ENCODE results near the gene SART3. TPM values are rescaled to one million over a fixed set of nuclear protein-coding genes. Genes with fewer than 3 reads are reported as not detected.

Gene SART3
- total and polyA plus RNA-seq, 10 of the 15 experiments (the other 5 are each of a cell fraction or from before 2014, with no cell fraction given) = 8.8 to 179 (median 54.9) TPM

DNA sequence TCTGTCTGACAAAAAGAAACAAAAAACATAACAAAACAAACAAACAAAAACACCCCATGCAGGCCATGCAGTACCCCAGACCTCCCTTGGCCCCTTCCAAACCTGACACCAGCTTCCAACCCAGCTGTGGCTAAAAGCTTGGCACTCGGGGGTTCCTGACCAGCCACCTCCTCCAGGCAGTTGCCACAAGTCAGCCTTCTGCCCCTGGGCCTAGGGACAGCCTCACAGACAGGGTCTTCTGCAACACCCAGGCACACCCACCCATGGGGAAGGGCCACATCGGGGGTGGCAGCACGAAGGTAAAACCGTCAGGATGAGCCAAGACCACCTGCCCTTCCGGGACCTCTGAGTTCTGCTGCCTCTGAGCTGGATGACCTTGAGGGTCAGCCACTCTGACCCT, 47.6 kb upstream of the SART3 start:
- RAD21 ChIA-PET (ENCODE audit: unreplicated experiment) = interaction anchor here (15.9 kb wide), 1 partner anchor 40 kb away, joined by 633 read pairs; the partner anchor contains the start of genes ISCU and SART3
- DNase-seq (ENCODE audit: low read depth, low spot score) (no peak), FAIRE-seq (no peak), ATAC-seq (no peak)
- H3K4me1 ChIP-seq (ENCODE audit: control insufficient read depth, insufficient read depth, low read length) = peaks cover 32% of the 10 kb centered on the region
- 50% methylated on average over 5 of the region's 5 CpGs for WGBS (ENCODE audit: insufficient coverage, insufficient replicate concordance, low lambda C conversion rate, missing lambda C conversion rate)
- no peak for TF ChIP-seq RELA (IDR thresholded peaks at IDR 0.05; ENCODE audit: borderline replicate concordance, partially characterized antibody)
- TF ChIP-seq BRCA1 (IDR thresholded peaks at IDR 0.05; ENCODE audit: low read depth, low read length) = no peak
- TF ChIP-seq RAD21 (IDR thresholded peaks at IDR 0.05; ENCODE audit: insufficient read depth, low read depth, low read length) = no peak
- no peak for TF ChIP-seq E2F8 (IDR thresholded peaks at IDR 0.05; ENCODE audit: low read depth, partially characterized antibody)
- TF ChIP-seq TCF12 (IDR thresholded peaks at IDR 0.05; ENCODE audit: low read depth, low read length) = no peak
- no peak for TF ChIP-seq CBX5 (IDR thresholded peaks at IDR 0.05; ENCODE audit: low read depth)
- no peak for TF ChIP-seq STAT3 (IDR thresholded peaks at IDR 0.05; ENCODE audit: low read depth, low read length)
- TF ChIP-seq RBBP5 (conservative IDR thresholded peaks at IDR 0.05) = no peak
- TF ChIP-seq, protein P1, sequence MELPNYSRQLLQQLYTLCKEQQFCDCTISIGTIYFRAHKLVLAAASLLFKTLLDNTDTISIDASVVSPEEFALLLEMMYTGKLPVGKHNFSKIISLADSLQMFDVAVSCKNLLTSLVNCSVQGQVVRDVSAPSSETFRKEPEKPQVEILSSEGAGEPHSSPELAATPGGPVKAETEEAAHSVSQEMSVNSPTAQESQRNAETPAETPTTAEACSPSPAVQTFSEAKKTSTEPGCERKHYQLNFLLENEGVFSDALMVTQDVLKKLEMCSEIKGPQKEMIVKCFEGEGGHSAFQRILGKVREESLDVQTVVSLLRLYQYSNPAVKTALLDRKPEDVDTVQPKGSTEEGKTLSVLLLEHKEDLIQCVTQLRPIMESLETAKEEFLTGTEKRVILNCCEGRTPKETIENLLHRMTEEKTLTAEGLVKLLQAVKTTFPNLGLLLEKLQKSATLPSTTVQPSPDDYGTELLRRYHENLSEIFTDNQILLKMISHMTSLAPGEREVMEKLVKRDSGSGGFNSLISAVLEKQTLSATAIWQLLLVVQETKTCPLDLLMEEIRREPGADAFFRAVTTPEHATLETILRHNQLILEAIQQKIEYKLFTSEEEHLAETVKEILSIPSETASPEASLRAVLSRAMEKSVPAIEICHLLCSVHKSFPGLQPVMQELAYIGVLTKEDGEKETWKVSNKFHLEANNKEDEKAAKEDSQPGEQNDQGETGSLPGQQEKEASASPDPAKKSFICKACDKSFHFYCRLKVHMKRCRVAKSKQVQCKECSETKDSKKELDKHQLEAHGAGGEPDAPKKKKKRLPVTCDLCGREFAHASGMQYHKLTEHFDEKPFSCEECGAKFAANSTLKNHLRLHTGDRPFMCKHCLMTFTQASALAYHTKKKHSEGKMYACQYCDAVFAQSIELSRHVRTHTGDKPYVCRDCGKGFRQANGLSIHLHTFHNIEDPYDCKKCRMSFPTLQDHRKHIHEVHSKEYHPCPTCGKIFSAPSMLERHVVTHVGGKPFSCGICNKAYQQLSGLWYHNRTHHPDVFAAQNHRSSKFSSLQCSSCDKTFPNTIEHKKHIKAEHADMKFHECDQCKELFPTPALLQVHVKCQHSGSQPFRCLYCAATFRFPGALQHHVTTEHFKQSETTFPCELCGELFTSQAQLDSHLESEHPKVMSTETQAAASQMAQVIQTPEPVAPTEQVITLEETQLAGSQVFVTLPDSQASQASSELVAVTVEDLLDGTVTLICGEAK (IDR thresholded peaks at IDR 0.05; ENCODE audit: borderline replicate concordance) = no peak
- CTCF ChIA-PET = interaction anchor here (0.7 to 17.2 kb wide), 2 partner anchors 14 to 41 kb away, joined by 3 to 866 read pairs; partner anchors contain the start of genes ISCU and SART3
- no peaks in the 10 kb centered on the region for H3K79me2 ChIP-seq (ENCODE audit: control insufficient read depth, insufficient read depth, low read length)
- H3K9me3 ChIP-seq (replicated peaks; ENCODE audit: control insufficient read depth, insufficient read depth, low read length) = no peaks in the 10 kb centered on the region
- H3K4me2 ChIP-seq (ENCODE audit: control insufficient read depth, insufficient read depth) = no peak overlapping the region
- H3K4me3 ChIP-seq = no peak overlapping the region
- intact Hi-C loops (cut with micrococcal nuclease; ENCODE audit: unreplicated experiment) (no loop called here), in situ Hi-C loops (cut with MboI) (no loop called here)
- no peaks in the 10 kb centered on the region for H3K36me3 ChIP-seq (ENCODE audit: control insufficient read depth in 2 of 2, insufficient read depth in 2 of 2, low read length in 1 of 2)
- SMC1A ChIA-PET (ENCODE audit: uncharacterized antibody, unreplicated experiment) = interaction anchor here (0.7 to 1.1 kb wide), 2 partner anchors 8 to 32 kb away, joined by 3 to 4 read pairs; no protein-coding TSS in a partner anchor
- no peaks in the 10 kb centered on the region for H4K20me1 ChIP-seq (ENCODE audit: control insufficient read depth, insufficient read depth)
- no peak overlapping the region for H3K9ac ChIP-seq (ENCODE audit: control insufficient read depth, insufficient read depth, low read length)
- no peak overlapping the region for H3K27ac ChIP-seq (ENCODE audit: control insufficient read depth, insufficient read depth)
- no peak overlapping the region for H2AFZ ChIP-seq (ENCODE audit: control insufficient read depth, low read depth, low read length)
- POLR2A ChIA-PET = no interaction called here
- no TSS peak for BruUV-seq (replicated peaks)
- no peaks in the 10 kb centered on the region for H3K27me3 ChIP-seq (replicated peaks in 1 of 2; ENCODE audit: control insufficient read depth in 2 of 2, insufficient read depth in 2 of 2, low read length in 1 of 2)

Measured in GM12878 (cell line).